Endodermal cell (in vitro differentiated cells): ENCODE results near the gene RAPH1. TPM values are rescaled to one million over a fixed set of nuclear protein-coding genes. Genes with fewer than 3 reads are reported as not detected.

Experiments
- DNase-seq: peaks from one replicate; pipeline ENCODE4 v3.0.0-alpha.2; 2017
- H3K27ac ChIP-seq: 2 replicates; pipeline ENCODE4 v1.5.1; 2013; ENCODE audit warnings: mild to moderate bottlenecking, low read depth, low read length, moderate library complexity
- H3K27me3 ChIP-seq: 2 replicates; pipeline ENCODE4 v1.6.1; 2013; ENCODE audit warnings: mild to moderate bottlenecking, low read length, moderate library complexity; ENCODE audit not compliant: insufficient read depth, control insufficient read depth, poor library complexity, severe bottlenecking
- H3K36me3 ChIP-seq: 2 replicates; pipeline ENCODE4 v1.7.0; 2013; ENCODE audit warnings: mild to moderate bottlenecking, low read length, moderate library complexity; ENCODE audit not compliant: control insufficient read depth, insufficient read depth
- H3K4me1 ChIP-seq: one replicate; pipeline ENCODE4 v1.7.0; 2013; ENCODE audit warnings: low read length; ENCODE audit not compliant: control insufficient read depth, insufficient read depth
- H3K4me3 ChIP-seq: 2 replicates; pipeline ENCODE4 v1.5.1; 2013; ENCODE audit warnings: mild to moderate bottlenecking, low read length, moderate library complexity
- H3K9ac ChIP-seq: 2 replicates; pipeline ENCODE4 v1.6.1; 2013; ENCODE audit warnings: mild to moderate bottlenecking, low read length, moderate library complexity; ENCODE audit not compliant: poor library complexity, severe bottlenecking; ENCODE audit errors: extremely low read depth
- H3K9me3 ChIP-seq: 2 replicates; pipeline ENCODE4 v1.6.1; 2013; ENCODE audit warnings: mild to moderate bottlenecking, low read length, moderate library complexity; ENCODE audit not compliant: control insufficient read depth
- H3K27ac Mint-ChIP-seq: 2 replicates; pipeline ENCODE4 v1.8.0; 2020; ENCODE audit warnings: mixed read lengths
- H3K27me3 Mint-ChIP-seq: 2 replicates; pipeline ENCODE4 v1.8.0; 2021; ENCODE audit warnings: mild to moderate bottlenecking, mixed read lengths; ENCODE audit not compliant: insufficient read depth
- H3K36me3 Mint-ChIP-seq: 2 replicates; pipeline ENCODE4 v1.8.0; 2020; ENCODE audit warnings: low read depth, mixed read lengths
- H3K4me1 Mint-ChIP-seq: 2 replicates; pipeline ENCODE4 v1.8.0; 2020; ENCODE audit warnings: mixed read lengths
- H3K4me3 Mint-ChIP-seq: 2 replicates; pipeline ENCODE4 v1.8.0; 2020; ENCODE audit warnings: mild to moderate bottlenecking, moderate library complexity, mixed read lengths
- H3K9me3 Mint-ChIP-seq: 2 replicates; pipeline ENCODE4 v1.8.0; 2020; ENCODE audit warnings: mild to moderate bottlenecking, mixed read lengths
- WGBS, 2 experiments: methylation state at CpG; one replicate each; pipeline versions ENCODE4 v1.1.5 to v1.1.7; 2013; ENCODE audit warnings: missing lambda C conversion rate in 2 of 2, mixed read lengths in 1 of 2; ENCODE audit not compliant: insufficient coverage in 1 of 2, insufficient read length in 1 of 2; 5-methylcytosine and 5-hydroxymethylcytosine counted together
- total RNA-seq, 2 donors: library from RNA; stranded (reverse); fragmentation: NEBNext Ultra II Directional in 1 of 2; extraction: Animal tissue kit (Norgen Biotek cat#: 25700) in 1 of 2; gene quantifications; 2 replicates in 1 of 2; 3 replicates in 1 of 2; pipeline ENCODE4 v1.2.1, GENCODE V29; 2021
- TF ChIP-seq, protein P1 (sequence below): fragments of 200-600 bp; sonication (generic); conservative IDR thresholded peaks from 2 replicates; pipeline ENCODE4 v1.5.0; 2021; ENCODE audit warnings: antibody characterized with exemption, mild to moderate bottlenecking

RAPH1 gene
- total RNA-seq, 2 donors from 2014 or later, result 23.5 to 24.6 TPM

DNA sequence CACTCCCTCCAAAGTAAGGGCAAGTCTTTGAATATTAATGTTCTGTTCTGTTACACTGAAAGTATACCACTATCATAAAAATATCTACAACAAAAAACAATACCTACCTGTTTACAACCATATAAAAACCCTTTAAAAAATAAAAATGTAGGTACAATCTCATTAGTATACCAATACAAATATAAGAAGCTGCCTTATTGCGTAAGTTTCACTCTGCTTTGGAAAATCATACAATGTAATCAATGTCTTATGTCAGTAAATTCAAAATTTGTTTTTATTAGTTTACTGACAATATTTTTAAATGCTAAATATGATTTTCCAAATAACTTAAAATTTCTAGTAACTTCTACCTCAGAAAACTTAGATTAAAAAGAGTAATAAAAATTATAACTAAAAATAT lies 72.8 kb downstream of the RAPH1 start:
- TF ChIP-seq, protein P1, sequence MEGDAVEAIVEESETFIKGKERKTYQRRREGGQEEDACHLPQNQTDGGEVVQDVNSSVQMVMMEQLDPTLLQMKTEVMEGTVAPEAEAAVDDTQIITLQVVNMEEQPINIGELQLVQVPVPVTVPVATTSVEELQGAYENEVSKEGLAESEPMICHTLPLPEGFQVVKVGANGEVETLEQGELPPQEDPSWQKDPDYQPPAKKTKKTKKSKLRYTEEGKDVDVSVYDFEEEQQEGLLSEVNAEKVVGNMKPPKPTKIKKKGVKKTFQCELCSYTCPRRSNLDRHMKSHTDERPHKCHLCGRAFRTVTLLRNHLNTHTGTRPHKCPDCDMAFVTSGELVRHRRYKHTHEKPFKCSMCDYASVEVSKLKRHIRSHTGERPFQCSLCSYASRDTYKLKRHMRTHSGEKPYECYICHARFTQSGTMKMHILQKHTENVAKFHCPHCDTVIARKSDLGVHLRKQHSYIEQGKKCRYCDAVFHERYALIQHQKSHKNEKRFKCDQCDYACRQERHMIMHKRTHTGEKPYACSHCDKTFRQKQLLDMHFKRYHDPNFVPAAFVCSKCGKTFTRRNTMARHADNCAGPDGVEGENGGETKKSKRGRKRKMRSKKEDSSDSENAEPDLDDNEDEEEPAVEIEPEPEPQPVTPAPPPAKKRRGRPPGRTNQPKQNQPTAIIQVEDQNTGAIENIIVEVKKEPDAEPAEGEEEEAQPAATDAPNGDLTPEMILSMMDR, result no peak
- Histone ChIP-seq H3K9ac (no peak overlapping the region), H3K9me3 (no peaks in the 10 kb centered on the region), H3K4me3 (no peak overlapping the region), H3K4me1 (no peaks in the 10 kb centered on the region), H3K36me3 (peaks cover 40% of the 10 kb centered on the region), H3K27ac (no peak overlapping the region), H3K27me3 (no peaks in the 10 kb centered on the region)
- Mint-ChIP-seq H3K4me3 (no peak overlapping the region), H3K9me3 (no peaks in the 10 kb centered on the region), H3K4me1 (no peaks in the 10 kb centered on the region), H3K27me3 (no peaks in the 10 kb centered on the region), H3K36me3 (peaks cover 26% of the 10 kb centered on the region), H3K27ac (no peak overlapping the region)
- WGBS, 2 experiments, result no CpG with 5 or more reads among the region's 1 CpG
- no peak for DNase-seq

DNA sequence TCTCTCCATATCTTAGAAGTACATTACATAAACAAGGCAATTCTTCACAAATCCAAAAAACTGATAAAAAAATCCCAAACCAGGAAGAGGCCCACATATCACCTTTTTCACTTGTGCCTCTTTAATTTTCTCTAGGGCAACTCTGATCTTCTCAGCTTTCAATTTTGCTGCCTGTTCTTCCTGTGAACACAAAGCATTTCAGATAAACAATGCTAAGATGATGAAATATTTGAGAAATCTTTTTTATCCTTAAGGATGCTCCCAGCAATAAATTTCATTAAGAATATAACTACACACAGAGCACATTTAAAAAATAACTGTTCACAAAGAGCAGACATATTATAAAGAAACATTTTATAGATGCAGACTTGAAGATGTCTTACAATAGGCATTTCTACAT lies 73.4 kb downstream of the RAPH1 start:
- Histone ChIP-seq H3K9me3 (no peaks in the 10 kb centered on the region), H3K36me3 (peaks cover 42% of the 10 kb centered on the region), H3K4me1 (no peaks in the 10 kb centered on the region), H3K4me3 (no peak overlapping the region), H3K9ac (no peak overlapping the region), H3K27me3 (no peaks in the 10 kb centered on the region), H3K27ac (no peak overlapping the region)
- Mint-ChIP-seq H3K36me3 (peaks cover 28% of the 10 kb centered on the region), H3K27me3 (no peaks in the 10 kb centered on the region), H3K4me3 (no peak overlapping the region), H3K27ac (peak overlapping the region; percentile 44), H3K9me3 (no peaks in the 10 kb centered on the region), H3K4me1 (no peaks in the 10 kb centered on the region)
- DNase-seq, result no peak
- TF ChIP-seq, protein P1, result no peak

DNA sequence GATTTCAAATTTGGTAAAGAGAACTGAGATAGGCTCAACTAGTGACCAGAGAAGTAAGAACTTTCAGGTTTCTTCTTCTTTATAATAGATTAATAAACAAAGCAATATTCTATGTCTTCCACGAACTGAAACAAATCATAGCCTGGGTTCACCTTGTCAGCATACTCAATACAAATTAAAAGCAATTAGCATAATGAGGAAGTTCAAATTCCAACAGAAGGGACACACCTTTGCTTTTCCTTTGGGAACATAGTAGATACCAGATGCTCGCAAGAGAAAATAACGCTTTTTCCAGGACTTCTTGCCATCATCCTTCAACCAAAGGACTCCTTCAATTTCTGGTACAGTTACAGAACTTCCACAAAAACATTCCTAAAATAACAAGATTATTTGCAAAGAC lies 79.9 kb downstream of the RAPH1 start:
- no peaks in the 10 kb centered on the region for H3K27me3 ChIP-seq
- H3K4me1 Mint-ChIP-seq, result no peaks in the 10 kb centered on the region
- TF ChIP-seq, protein P1, result no peak
- H3K27me3 Mint-ChIP-seq, result no peaks in the 10 kb centered on the region
- H3K36me3 ChIP-seq, result peaks cover 75% of the 10 kb centered on the region
- no peak overlapping the region for H3K27ac Mint-ChIP-seq
- no peak for DNase-seq
- no peak overlapping the region for H3K4me3 ChIP-seq
- peaks cover 37% of the 10 kb centered on the region for H3K36me3 Mint-ChIP-seq
- H3K9me3 Mint-ChIP-seq, result no peaks in the 10 kb centered on the region
- H3K9me3 ChIP-seq, result no peaks in the 10 kb centered on the region
- H3K27ac ChIP-seq, result no peak overlapping the region
- H3K4me3 Mint-ChIP-seq, result no peak overlapping the region
- no peaks in the 10 kb centered on the region for H3K4me1 ChIP-seq
- H3K9ac ChIP-seq, result no peak overlapping the region
- 90 to 100% methylated on average over 2 to 3 of the region's 3 CpGs for WGBS, 2 experiments
